HG02571 (cell line): ENCODE measurements around the gene RNGTT.
"Not testable (repeated sequence)": the region's sequence is repeated elsewhere in the genome, so short reads cannot be mapped to it uniquely, and the experiment has no call there.

ENCODE experiments used
- ATAC-seq: cut with Tn5 transposase; IDR thresholded peaks from one replicate; pipeline ENCODE4 v1.9.1; 2021; ENCODE audit warnings: mild to moderate bottlenecking, moderate library complexity; ENCODE audit not compliant: unreplicated experiment

The RNGTT gene

GRCh38 chr6:88914895-88915598 is 48.4 kb downstream of the RNGTT start:
- no peak for ATAC-seq

- ATAC-seq, result no peak
These were observed 49.2 kb downstream of the RNGTT start for GRCh38 chr6:88914180-88914579.

- no peak for ATAC-seq
These were observed 49.9 kb downstream of the RNGTT start for GRCh38 chr6:88913471-88913870.

GRCh38 chr6:88910922-88911778 is 52.3 kb downstream of the RNGTT start:
- ATAC-seq, result no peak

- no peak for ATAC-seq
These were observed 54.5 kb downstream of the RNGTT start for GRCh38 chr6:88908598-88909548.

- not testable (repeated sequence) for ATAC-seq
These were observed 56.3 kb downstream of the RNGTT start for GRCh38 chr6:88907148-88907547.

GRCh38 chr6:88899569-88900316 is 63.7 kb downstream of the RNGTT start:
- no peak for ATAC-seq

GRCh38 chr6:88895911-88896310 is 67.5 kb downstream of the RNGTT start:
- ATAC-seq, result no peak

- ATAC-seq, result no peak
These were observed 72.3 kb downstream of the RNGTT start for GRCh38 chr6:88890860-88891845.

- ATAC-seq, result no peak
These were observed 73.0 kb downstream of the RNGTT start for GRCh38 chr6:88890394-88890793.

- ATAC-seq, result no peak
These were observed 79.1 kb downstream of the RNGTT start for GRCh38 chr6:88884361-88884760.

- ATAC-seq, result no peak
These were observed 80.9 kb downstream of the RNGTT start for GRCh38 chr6:88882536-88882935.

GRCh38 chr6:88881451-88881850 is 82.0 kb downstream of the RNGTT start:
- no peak for ATAC-seq

- no peak for ATAC-seq
These were observed 83.4 kb downstream of the RNGTT start for GRCh38 chr6:88880021-88880420.

- ATAC-seq, result no peak
These were observed 85.5 kb downstream of the RNGTT start for GRCh38 chr6:88877893-88878292.

- no peak for ATAC-seq
These were observed 90.5 kb downstream of the RNGTT start for GRCh38 chr6:88872962-88873361.

- ATAC-seq, result no peak
These were observed 91.9 kb downstream of the RNGTT start for GRCh38 chr6:88871498-88871897.

- ATAC-seq, result no peak
These were observed 92.6 kb downstream of the RNGTT start for GRCh38 chr6:88870717-88871330.
